D341Med (cell line): ENCODE data around the gene CECR2.
A peak's percentile ranks its signal among the peaks of the same experiment; 100 is the strongest.
"Not testable (repeated sequence)": the region's sequence is repeated elsewhere in the genome, so short reads cannot be mapped to it uniquely, and the experiment has no call there.

Experiments used
- DNase-seq: peaks from one replicate; pipeline ENCODE4 v3.0.0; 2012; ENCODE audit warnings: low spot score

Gene CECR2

DNA sequence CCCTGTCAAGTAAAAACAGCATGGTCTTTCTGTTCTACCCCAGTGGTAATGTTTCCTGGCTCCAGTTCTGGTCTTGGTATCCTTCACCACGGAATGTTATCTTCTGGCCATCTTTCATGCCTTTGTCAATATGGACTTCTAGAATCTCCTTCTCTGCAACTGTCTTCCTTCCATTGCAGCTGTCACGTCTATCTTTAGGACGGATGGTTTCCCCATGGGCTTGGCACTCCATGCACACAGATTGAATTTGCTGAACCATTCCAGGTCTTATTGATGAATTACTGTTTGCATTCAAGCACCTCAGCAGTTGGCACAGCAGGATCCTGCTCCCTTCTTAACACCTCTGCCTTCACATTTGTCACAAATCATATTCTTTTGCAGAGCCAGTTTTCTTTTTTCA lies 149.1 kb downstream of the CECR2 start:
- no peak for DNase-seq

DNA sequence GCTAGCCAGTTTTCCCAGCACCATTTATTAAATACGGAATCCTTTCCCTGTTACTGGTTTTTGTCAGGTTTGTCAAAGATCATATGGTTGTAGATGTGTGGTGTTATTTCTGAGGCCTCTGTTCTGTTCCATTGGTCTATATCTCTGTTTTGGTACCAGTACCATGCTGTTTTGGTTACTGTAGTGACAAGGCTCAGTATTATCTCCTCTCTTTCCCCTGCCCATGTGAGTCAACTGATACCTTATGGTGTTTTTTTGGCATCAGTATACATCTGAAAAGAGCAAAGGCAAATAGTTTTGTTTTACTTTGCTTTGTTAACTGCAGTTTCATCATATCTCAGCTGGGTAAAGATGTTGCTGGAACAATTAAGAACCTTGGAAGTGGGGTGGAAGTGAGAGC lies 152.7 kb downstream of the CECR2 start:
- not testable (repeated sequence) for DNase-seq

DNA sequence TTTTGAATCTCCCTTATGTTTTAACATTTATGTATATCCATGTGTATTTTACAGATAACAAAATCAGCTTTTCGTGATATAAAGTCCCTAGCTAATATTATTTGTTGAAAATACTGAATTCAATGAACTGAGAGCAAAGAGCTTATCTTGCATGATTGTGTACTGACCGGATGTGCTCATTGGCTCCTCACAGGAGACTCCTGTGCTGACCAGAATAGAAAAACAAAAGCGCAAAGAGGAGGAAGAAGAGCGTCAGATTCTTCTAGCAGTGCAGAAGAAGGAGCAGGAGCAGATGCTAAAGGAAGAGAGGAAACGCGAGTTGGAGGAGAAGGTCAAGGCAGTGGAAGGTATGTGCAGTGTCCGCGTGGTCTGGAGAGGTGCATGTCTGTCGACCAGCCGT lies 154.7 kb downstream of the CECR2 start:
- no peak for DNase-seq

DNA sequence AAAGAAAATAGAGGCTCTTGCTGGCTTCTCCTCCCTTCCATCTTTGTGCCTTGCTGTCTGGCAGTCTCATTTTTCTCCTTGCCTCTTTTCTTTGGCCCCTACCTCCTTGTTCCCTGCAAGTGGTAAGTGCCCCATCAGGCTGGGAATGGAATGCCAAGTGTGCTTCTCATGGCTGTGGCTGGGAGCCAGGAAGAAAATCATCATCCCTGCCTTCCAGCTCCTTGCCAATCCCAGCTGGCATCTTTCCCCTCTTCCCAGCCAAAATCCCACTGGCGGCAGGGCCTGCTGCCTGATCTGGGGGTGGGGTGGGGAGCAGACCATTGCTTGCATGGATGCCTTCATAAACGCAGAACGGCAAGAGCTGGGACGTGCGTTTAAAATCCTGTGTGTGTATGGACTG lies 167.0 kb downstream of the CECR2 start:
- peak; percentile 48 for DNase-seq

DNA sequence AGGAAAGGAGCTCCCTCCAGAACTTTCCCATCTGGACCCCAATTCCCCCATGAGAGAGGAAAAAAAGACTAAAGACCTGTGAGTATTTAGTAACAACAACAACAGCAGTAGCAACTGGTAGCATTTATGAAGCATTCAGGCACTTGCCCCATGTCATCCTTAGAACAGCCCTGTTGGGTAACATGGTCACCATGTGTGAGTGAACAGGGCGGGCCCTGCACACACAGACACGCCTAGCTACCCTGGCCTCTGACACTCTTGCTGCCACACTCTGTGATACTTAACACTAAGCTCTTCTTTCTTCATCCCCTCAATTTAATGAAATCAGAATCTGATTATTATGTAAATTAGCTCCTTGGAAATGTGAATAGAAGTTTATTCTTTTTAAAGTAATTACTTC lies 167.9 kb downstream of the CECR2 start:
- DNase-seq: no peak

DNA sequence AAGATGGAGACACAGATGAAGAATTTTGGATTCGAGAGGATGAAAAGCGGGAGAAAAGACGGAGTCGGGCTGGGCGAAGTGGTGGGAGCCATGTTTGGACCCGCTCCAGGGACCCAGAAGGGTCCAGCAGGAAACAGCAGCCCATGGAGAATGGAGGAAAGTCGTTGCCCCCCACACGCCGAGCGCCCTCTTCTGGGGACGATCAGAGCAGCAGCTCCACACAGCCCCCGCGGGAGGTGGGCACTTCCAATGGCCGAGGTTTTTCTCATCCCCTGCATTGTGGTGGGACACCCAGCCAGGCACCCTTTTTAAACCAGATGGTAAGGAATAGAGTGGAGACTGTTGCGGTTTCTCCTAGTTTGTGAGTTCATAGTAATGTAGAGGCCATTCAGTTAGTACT lies 171.2 kb downstream of the CECR2 start:
- DNase-seq: peak; percentile 51

DNA sequence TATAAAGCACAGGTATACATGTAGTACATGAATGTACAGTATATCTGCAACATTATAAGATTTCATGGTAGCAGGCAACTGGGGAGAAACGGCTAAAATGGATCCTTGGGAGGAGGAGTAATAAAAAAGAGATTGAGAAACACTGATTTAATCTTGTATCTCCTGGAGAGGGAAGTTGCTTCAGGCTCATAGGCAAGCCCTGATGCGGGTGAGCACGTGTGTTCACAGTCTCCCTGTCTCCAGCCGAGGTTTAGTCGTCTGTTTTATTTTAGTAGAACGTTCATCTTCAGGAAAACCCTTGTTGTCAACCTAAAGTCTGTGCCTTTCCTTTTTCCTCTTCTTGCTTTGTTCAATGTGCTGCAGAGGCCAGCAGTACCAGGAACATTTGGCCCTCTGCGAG lies 172.2 kb downstream of the CECR2 start:
- no peak for DNase-seq

DNA sequence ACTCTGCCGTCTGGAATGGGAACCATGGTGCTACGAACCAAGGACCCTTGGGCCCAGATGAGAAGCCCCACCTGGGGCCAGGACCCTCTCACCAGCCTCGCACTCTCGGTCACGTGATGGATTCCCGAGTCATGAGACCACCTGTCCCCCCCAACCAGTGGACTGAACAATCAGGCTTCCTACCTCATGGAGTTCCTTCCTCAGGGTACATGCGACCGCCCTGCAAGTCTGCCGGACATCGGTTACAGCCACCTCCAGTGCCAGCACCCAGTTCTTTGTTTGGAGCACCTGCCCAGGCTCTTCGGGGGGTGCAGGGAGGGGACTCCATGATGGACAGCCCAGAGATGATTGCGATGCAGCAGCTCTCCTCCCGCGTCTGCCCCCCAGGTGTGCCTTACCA lies 173.2 kb downstream of the CECR2 start:
- DNase-seq: no peak

DNA sequence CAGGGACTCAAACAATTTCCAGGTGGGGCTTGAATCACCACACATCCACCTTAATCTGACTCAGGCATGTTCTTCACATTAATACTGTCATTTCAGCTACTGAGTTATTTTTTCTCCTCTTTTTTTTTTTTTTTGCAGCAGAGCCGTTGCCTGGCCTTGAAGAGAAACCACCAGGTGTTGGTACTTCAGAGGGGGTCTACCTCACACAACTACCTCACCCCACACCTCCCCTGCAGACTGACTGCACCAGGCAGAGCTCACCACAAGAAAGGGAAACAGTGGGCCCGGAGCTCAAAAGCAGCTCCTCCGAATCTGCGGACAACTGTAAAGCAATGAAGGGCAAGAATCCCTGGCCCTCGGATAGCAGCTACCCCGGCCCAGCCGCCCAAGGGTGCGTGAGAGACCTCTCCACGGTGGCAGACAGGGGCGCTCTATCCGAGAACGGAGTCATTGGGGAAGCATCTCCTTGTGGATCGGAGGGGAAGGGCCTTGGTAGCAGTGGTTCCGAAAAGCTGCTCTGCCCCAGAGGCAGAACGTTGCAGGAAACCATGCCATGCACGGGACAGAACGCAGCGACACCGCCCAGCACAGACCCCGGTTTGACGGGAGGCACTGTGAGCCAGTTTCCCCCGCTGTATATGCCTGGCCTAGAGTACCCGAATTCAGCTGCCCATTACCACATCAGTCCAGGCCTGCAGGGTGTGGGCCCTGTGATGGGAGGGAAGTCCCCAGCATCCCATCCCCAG lies 178.9 kb downstream of the CECR2 start:
- no peak for DNase-seq

DNA sequence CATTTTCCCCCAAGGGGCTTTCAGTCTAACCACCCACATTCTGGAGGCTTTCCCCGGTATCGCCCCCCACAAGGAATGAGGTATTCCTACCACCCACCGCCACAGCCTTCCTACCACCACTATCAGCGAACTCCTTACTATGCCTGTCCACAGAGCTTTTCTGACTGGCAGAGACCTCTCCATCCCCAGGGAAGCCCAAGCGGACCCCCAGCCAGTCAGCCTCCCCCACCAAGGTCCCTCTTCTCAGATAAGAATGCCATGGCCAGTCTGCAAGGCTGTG lies 179.4 kb downstream of the CECR2 start:
- DNase-seq: no peak

DNA sequence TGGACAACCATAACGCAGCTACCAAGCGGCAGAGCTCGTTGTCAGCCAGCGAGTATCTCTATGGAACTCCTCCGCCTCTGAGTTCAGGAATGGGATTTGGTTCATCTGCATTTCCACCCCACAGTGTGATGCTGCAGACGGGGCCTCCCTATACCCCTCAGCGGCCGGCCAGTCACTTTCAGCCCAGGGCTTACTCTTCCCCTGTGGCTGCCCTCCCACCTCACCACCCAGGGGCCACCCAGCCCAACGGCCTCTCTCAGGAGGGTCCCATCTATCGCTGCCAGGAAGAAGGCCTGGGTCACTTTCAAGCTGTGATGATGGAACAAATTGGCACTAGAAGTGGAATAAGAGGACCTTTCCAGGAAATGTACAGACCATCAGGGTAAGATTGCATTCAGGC lies 179.9 kb downstream of the CECR2 start:
- DNase-seq: no peak

DNA sequence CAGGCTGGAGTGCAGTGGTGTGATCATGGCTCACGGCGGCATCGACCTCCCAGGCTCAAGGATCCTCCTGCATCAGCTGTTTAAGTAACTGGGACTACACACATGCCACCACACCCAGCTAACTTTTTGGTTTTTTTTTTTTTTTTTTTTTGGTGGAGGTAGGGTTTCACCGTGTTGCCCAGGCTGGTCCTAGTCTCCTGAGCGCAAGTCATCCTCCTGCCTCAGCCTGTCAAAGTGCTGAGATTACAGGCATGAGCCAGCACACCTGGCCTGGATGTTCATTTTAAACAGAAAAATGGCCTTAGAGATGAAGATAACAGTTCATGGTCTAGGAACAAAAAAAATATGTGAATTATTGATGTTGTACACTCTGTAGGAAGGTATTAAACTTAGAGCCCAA lies 180.4 kb downstream of the CECR2 start:
- no peak for DNase-seq

DNA sequence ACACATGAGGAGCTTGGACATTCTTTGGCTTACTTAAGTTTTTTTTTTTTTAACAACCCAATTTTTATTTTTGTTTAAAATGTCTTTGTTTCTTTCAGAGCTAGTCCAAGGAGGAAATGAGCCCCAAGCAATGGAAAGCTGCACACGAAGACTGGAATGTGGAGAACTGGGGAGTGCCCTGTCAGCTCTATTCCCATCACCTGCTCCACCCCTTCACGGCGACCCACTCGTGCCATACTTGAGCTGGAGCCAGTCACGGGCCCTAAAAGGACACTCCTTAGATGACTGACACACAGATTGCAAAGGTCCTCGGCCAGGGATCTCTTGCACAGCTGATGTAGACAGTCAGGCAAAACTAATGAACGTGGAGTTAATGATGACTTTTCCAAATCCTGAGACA lies 183.5 kb downstream of the CECR2 start:
- DNase-seq: no peak

DNA sequence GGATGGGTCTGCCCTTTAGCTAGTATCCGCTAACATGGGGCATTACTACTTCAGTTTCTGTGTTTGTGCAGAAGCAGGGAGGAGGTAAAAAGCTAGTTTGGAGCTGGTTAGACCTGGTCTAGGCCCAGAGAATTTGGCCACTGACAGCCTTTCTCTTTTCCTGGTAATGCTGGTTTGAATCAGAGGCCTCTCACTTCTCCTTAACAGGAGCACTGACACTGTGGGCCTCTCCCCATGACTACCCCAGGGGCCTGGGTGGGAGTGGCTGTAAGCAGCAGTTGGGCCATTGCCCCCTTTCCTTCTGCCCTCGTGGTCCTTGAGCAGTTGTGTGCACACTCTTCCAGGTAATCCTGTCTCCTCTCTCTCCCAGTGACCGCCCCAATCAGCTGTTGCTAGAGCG lies 185.6 kb downstream of the CECR2 start:
- no peak for DNase-seq

DNA sequence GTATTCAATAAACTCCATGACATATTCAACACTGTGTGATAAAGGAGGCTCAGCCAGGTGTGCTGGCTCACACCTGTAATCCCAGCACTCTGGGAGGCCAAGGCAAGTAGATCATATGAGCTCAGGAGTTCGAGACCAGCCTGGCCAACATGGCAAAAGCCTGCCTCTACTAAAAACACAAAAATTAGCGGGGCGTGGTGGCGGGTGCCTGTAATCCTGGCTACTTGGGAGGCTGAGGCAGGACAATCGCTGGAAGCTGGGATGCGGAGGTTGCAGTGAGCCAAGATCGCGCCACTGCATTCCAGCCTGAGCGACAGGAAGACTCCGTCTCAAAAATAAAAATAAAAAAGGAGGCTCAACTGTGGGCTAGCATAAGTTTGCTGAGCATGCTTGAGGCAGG lies 189.9 kb downstream of the CECR2 start:
- no peak for DNase-seq

DNA sequence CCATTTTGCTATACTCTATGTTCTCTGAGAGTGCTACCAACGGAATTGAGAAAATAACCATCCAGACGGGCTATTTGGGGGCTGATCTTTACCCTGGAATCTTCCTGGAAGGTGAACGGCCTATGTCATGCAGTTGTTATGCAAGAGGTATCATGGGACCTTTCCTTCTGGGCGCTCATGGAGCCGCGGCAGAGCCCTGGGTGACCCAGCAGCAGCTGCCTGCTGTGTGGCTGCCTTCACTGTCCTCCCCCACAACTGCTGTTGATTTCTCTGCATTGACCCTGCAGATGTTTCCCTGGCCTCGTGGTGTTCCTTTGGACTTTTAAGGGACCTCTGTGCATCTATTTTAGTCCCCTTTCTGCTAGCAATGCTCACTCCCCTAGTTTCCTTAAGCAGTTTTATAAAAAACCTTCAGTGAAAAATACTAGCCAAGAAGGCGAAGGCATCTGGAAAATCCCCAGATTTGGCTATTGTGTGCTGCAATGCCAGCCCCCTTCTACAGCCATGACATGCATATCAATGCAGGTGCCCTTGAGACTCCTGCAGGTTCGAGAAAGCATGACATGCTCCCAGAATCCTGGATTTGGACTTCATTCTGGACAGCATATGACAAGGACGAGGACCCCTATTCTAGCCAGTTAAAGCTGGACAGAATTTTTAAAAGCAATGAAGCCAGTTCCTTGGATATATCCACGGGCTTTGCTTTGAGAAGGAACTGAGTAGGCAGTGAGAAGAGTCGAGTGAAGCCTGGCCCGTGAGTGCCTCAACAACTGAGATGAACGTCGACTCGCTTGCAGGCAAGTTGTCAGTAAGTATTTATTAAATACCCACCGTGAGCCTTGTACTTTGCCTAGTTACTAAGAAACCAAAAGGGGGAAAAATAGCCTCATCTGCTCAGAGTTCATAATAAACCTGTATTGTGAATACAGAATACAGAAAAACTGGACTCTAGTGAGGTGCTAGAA lies 193.9 kb downstream of the CECR2 start, which contains the start of gene SLC25A18:
SLC25A18 (plus strand) TSS at position 593 of the 965 bp plus-strand sequence. CDS start 16,447 bp downstream, outside the sequence.
- DNase-seq: no peak

DNA sequence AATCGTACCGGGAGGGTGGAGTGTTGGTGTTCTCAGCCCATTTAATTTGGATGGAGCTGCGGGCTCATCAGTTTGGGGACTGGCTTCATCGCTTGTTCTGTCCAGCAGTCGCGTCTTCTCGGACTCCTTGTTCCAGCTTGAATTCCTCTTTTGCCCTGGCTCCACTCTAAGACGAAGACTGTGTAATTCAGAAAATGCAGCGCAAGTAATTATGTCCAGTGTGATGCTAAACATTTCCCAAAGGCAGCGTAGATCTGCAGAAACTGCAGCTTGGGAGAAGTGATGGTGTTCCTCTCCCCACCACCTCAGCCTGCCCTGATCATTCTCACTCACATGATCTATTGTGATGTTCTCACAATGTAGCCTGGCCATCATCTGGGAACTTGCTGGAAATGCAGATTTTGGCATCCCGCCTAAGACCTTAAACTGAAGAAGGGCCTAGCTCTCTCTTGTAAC lies 194.7 kb downstream of the CECR2 start:
- no peak for DNase-seq

DNA sequence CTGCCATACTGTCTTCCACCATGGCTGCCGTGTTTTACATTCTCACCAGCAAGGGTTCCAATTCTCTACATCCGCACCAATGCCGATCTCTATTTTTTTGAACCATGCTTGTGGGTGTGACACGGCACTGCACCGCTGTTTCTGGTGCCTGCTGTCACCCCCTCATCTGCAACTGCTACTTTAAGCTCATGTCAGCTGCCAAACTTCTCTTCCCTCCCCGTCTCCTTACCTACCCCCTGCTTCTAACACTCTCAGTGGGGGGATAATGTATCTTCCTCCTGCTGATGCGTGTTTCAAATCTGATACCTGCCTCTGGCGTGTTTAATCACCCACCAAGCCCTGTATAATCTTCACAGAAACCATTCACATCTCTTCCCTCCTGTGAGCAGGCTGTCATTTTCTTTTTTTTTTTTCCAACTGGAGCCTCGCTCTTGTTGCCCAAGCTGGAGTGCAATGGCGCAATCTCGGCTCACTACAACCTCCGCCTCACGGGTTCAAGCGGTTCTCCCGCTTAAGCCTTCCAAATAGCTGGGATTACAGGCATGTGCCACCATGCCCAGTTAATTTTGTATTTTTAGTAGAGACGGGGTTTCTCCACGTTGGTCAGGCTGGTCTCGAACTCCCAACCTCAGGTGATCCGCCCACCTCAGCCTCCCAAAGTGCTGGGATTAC lies 196.9 kb downstream of the CECR2 start:
- DNase-seq: not testable (repeated sequence)

DNA sequence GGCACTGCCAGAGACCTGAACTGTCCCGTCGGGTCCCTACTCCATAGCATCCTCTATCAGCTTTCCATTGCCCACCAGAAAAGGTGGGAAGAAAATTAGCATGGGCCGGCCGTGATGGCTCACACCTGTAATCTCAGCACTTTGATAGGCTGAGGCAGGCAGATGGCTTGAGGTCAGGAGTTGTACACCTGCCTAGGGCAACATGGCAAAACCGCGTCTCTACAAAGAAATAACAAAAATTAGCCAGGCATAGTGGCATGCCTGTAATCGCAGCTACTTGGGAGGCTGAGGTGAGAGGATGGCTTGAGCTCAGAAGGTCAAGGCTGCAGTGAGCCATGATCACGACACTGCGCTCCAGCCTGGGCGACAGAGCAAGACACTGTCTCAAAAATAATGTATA lies 197.5 kb downstream of the CECR2 start:
- DNase-seq: no peak

DNA sequence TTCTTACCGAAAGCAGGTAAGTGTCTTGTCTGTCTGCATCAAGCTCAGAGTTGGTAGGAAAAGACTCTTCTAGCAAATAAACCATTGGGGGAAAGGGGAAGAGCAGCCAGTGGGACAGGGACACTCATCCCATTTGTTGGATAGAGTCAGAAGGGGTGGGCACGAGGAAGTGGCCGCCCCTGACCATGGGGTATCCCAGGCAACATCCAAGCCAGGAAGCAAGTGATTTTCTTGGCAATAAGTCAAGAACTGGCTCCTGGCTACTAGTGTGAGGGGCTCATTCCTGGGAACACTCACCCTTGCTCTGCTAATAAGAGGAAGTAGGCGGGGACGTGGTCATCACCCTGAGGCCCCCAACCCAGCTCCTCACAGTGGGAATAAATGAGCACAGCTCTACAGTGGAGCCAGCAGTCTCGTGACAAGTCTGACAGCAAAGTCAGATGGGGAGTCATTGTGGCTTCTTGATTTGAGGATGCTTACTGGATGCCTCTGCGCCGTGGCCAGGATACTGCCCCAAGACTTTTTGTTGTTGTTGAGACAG lies 200.8 kb downstream of the CECR2 start:
- no peak for DNase-seq

DNA sequence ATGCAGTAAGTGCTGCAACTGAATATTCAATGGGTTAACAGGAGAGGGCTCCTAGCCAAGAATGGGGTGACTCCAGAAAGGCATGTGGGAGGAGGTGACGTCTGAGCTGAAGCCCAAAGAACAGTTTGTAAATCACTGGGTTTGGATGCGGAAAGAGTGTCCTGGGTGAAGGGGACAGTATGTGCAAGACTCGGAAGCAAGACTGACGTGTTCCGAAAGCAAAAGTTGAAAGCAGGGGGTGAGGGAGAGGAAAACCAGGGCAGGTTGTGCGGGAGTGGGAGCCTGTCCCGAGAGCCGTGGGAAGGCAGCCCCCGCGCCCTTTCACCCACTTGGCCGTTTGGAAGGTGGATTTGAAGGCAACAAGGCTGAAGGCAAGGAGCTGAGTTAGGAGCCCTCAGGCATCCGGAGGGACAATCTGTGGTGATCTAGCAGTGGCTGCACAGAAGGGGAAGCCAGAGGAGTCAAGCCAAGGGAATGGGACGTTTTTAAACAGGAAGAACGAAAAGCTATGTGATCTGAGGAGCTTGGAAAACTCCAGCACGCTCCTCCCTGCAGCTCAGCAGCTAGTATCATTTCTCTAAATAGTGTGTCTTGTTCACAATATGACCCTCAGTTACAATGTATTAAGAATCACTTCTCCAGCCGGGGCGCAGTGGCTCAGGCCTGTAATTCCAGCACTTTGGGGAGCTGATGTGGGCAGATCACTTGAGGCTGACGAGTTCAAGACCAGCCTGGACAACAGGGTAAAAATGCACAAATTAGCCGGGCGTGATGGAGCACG lies 201.8 kb downstream of the CECR2 start:
- no peak for DNase-seq

DNA sequence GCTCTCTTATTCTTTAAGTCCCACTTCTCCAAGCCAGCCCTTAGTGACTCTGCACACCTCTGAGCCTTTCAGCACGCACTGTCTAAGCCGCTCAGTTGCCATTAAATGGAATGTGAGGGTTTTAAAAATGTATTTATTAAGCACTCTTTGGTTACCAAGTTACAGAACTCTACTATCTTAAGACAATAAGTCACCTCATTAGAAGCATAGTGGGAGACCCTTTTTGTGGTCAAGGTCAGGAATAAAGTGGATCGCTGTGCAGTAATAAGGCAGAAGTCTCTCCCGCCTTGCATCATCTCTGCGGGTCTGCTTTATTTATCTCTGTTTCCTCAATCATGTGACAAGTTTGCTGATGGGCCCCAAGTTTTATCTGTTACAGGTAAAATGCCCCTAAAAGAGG lies 205.9 kb downstream of the CECR2 start:
- no peak for DNase-seq
